GM23248 (cell line): ENCODE measurements around the gene GOLT1B.

Source experiments
- EZH2 ChIP-seq: fragments of 200-600 bp; sonication (generic); IDR thresholded peaks from 2 replicates; pipeline ENCODE4 v1.6.1; 2018; ENCODE audit warnings: antibody characterized with exemption, mild to moderate bottlenecking; ENCODE audit not compliant: insufficient read depth, poor library complexity, severe bottlenecking
- EZH2phosphoT487 ChIP-seq: fragments of 200-600 bp; sonication (generic); IDR thresholded peaks from 2 replicates; pipeline ENCODE4 v1.6.1; 2018; ENCODE audit warnings: antibody characterized with exemption, moderate library complexity, mild to moderate bottlenecking, low read depth; ENCODE audit not compliant: insufficient read depth

DNA sequence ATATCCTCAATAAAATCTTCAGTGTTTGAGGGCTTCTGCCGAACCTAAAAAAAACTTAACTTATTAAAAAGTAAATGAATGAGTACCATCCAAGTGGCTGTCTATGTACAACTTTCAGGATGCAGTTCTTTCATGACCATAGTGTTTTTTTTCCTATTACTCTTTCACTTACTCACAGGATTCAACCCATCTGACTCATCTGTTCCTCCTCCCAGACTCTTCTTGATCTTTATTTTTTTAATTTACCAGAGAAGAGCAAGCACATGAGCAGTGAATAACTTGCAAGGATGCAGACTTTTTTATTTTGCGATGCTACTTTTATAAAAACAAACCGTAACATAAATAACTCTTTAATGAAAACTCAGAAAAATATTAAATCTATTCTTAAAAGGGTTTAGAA is 24.6 kb upstream of the GOLT1B start:
- no peak for TF ChIP-seq EZH2
- TF ChIP-seq EZH2phosphoT487 = no peak
